Measurements from ENCODE around the gene UBA52. TPM values are rescaled to one million over a fixed set of nuclear protein-coding genes. Genes with fewer than 3 reads are reported as not detected.

UBA52 gene
- polyA plus RNA-seq, 1 donor from 2014 or later: 765 TPM

- peak overlapping the region; percentile 48 for H3K4me3 ChIP-seq (ENCODE audit: low read length)
- H3K9me2 ChIP-seq (ENCODE audit: insufficient read depth, low read length): no peaks in the 10 kb centered on the region
- H3K9ac ChIP-seq (ENCODE audit: low read length): no peak overlapping the region
- TF ChIP-seq REST (IDR thresholded peaks at IDR 0.05; ENCODE audit: borderline replicate concordance): no peak
- no peak for TF ChIP-seq TAF1 (IDR thresholded peaks at IDR 0.05; ENCODE audit: low read depth)
- peak; percentile 79 for TF ChIP-seq EZH2 (IDR thresholded peaks at IDR 0.05; ENCODE audit: borderline replicate concordance, insufficient read depth, low read length, poor library complexity, severe bottlenecking)
- no peak for TF ChIP-seq MXI1 (conservative IDR thresholded peaks at IDR 0.05; ENCODE audit: poor library complexity, severe bottlenecking)
- peak; percentile 28 for TF ChIP-seq POLR2AphosphoS5 (IDR thresholded peaks at IDR 0.05)
- H3K9me3 ChIP-seq (ENCODE audit: low read length): no peaks in the 10 kb centered on the region
- no peaks in the 10 kb centered on the region for H3F3A ChIP-seq (ENCODE audit: insufficient read depth, low read length, poor library complexity, severe bottlenecking)
- H3K79me2 ChIP-seq (replicated peaks; ENCODE audit: insufficient read depth, low read length): no peaks in the 10 kb centered on the region
- H4K20me1 ChIP-seq (ENCODE audit: insufficient read depth): no peaks in the 10 kb centered on the region
- H3K27me3 ChIP-seq (ENCODE audit: insufficient read depth, low read depth, low read length): peaks cover 95% of the 10 kb centered on the region
- no peaks in the 10 kb centered on the region for H3K36me3 ChIP-seq (ENCODE audit: insufficient read depth, low read length)
- H2AFZ ChIP-seq (ENCODE audit: low read depth, low read length): no peak overlapping the region
- no peak overlapping the region for H3K27ac ChIP-seq (ENCODE audit: low read length)
- H3K4me2 ChIP-seq (ENCODE audit: low read length): no peak overlapping the region
Observed at GRCh38 chr19:18607226-18608101, 35.8 kb downstream of the UBA52 start.

GRCh38 chr19:18608102-18608804 is 36.6 kb downstream of the UBA52 start:
- Histone ChIP-seq H3K4me3 (ENCODE audit: low read length) (no peak overlapping the region), H3K79me2 (replicated peaks; ENCODE audit: insufficient read depth, low read length) (no peaks in the 10 kb centered on the region), H3K36me3 (ENCODE audit: insufficient read depth, low read length) (no peaks in the 10 kb centered on the region), H3K9ac (ENCODE audit: low read length) (no peak overlapping the region), H4K20me1 (ENCODE audit: insufficient read depth) (no peaks in the 10 kb centered on the region), H3K9me2 (ENCODE audit: insufficient read depth, low read length) (no peaks in the 10 kb centered on the region), H3K4me2 (ENCODE audit: low read length) (no peak overlapping the region), H2AFZ (ENCODE audit: low read depth, low read length) (no peak overlapping the region), H3F3A (ENCODE audit: insufficient read depth, low read length, poor library complexity, severe bottlenecking) (no peaks in the 10 kb centered on the region), H3K27me3 (ENCODE audit: insufficient read depth, low read depth, low read length) (peaks cover 89% of the 10 kb centered on the region), H3K9me3 (ENCODE audit: low read length) (no peaks in the 10 kb centered on the region), H3K27ac (ENCODE audit: low read length) (no peak overlapping the region)
- TF ChIP-seq MXI1 (conservative IDR thresholded peaks at IDR 0.05; ENCODE audit: poor library complexity, severe bottlenecking) (no peak), CTCF (IDR thresholded peaks at IDR 0.05; ENCODE audit: poor library complexity, severe bottlenecking) (no peak), EZH2 (IDR thresholded peaks at IDR 0.05; ENCODE audit: borderline replicate concordance, insufficient read depth, low read length, poor library complexity, severe bottlenecking) (no peak), SMC3 (conservative IDR thresholded peaks at IDR 0.05; ENCODE audit: poor library complexity) (no peak)

Data from neural cell (in vitro differentiated cells).